A673 (cell line): ENCODE data around the gene PTCH2.

ENCODE experiments used
- CTCF ChIP-seq: fragments of 300-800, 200-600 bp; sonication (generic); conservative IDR thresholded peaks from 2 replicates; pipeline ENCODE4 v1.5.1; 2017; ENCODE audit warnings: low read depth, mild to moderate bottlenecking, antibody characterized with exemption, low read length, moderate library complexity, mixed read lengths
- EZH2 ChIP-seq: fragments of 200-600 bp; sonication (generic); IDR thresholded peaks from 2 replicates; pipeline ENCODE4 v1.6.1; 2017; ENCODE audit warnings: borderline replicate concordance, low read depth, mild to moderate bottlenecking, mixed read lengths, antibody characterized with exemption, low read length; ENCODE audit not compliant: poor library complexity, severe bottlenecking

GRCh38 chr1:44885406-44885805, 42.4 kb upstream of the PTCH2 start:
- no peak for TF ChIP-seq CTCF
- no peak for TF ChIP-seq EZH2
